ENCODE measurements around the gene MFAP4. TPM values are rescaled to one million over a fixed set of nuclear protein-coding genes. Genes with fewer than 3 reads are reported as not detected.

The MFAP4 gene
- total RNA-seq, 1 donor from 2014 or later, result 37.7 TPM

DNA sequence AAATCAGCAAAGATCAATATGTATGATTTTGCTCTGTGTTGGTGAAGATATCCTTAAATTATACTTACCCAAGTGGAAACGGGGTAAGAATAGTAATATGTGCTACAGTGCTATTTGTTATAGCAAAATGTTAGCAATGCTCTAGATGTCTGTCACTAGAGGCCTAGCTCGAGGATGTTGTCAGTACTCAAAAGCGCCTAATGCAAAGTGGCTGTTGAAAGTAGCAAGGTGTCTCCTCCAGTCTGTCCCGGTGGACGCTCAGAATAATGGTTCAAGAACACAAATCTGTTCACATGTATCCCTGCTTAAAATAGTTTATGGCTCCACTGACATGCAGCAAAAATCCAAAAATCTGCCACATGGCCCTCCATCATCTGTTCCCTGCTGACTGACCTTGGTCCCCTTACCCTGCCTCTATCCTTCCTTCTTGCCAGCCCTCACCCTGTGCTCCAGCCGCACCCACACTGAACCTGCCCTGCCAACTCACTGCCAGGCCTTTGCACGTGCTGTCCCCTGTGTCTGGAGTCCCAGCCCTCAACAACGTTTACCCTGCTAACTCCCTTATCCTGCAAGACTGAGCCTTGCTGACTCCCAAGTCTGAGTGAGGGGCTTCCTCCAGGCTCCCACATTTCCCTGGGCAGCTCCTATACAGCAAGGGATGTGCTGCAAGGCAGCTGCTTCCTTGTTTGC lies 14.5 kb upstream of the MFAP4 start:
- TF ChIP-seq, protein P1, sequence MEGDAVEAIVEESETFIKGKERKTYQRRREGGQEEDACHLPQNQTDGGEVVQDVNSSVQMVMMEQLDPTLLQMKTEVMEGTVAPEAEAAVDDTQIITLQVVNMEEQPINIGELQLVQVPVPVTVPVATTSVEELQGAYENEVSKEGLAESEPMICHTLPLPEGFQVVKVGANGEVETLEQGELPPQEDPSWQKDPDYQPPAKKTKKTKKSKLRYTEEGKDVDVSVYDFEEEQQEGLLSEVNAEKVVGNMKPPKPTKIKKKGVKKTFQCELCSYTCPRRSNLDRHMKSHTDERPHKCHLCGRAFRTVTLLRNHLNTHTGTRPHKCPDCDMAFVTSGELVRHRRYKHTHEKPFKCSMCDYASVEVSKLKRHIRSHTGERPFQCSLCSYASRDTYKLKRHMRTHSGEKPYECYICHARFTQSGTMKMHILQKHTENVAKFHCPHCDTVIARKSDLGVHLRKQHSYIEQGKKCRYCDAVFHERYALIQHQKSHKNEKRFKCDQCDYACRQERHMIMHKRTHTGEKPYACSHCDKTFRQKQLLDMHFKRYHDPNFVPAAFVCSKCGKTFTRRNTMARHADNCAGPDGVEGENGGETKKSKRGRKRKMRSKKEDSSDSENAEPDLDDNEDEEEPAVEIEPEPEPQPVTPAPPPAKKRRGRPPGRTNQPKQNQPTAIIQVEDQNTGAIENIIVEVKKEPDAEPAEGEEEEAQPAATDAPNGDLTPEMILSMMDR (IDR thresholded peaks at IDR 0.05; ENCODE audit: partially characterized antibody, unreplicated experiment), result no peak
- H3K27ac Mint-ChIP-seq (ENCODE audit: unreplicated experiment), result no peak overlapping the region
- no peaks in the 10 kb centered on the region for H3K36me3 Mint-ChIP-seq (ENCODE audit: unreplicated experiment)
- peaks cover 9% of the 10 kb centered on the region for H3K4me1 Mint-ChIP-seq (ENCODE audit: low read depth, unreplicated experiment)
- no peak overlapping the region for H3K4me3 Mint-ChIP-seq (ENCODE audit: unreplicated experiment)
- DNase-seq, result no peak
- H3K27me3 Mint-ChIP-seq (ENCODE audit: unreplicated experiment), result no peaks in the 10 kb centered on the region
- peaks cover 2% of the 10 kb centered on the region for H3K9me3 Mint-ChIP-seq (ENCODE audit: unreplicated experiment)

DNA sequence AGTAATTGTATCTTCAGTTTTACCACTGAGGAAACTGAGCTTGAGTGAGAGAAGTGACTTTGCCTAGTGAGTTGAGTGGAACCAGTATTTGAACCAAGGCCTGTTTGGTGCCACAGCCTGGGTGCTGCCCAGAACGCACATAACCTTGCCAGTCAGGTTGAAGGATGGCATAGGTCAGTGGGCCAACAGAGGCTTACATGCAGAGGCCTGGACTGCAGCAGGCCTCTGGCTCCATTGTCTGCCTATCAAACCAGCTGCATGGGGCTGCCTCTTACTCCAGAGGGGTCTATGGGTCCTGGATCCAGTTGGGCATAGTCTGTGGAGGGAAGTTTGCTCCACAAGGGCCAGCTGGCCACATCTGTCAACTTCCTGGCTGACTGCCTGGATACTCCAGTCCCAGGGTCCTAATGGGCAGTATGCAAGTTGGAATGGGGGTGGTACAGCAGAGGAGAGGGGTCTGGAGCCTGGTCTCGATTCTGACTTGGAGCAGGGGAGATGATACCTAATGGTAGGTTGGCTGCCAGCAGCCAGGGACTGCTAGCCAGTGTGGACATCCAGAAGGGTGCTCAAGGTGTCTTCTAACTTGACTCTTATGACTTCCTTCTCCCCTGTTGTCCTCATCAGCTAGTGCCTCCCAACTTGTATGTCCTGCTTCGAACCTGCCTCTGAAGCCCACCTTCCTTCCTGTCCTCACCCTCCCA lies 12.9 kb upstream of the MFAP4 start:
- TF ChIP-seq, protein P1 (IDR thresholded peaks at IDR 0.05; ENCODE audit: partially characterized antibody, unreplicated experiment), result no peak
- H3K4me1 Mint-ChIP-seq (ENCODE audit: low read depth, unreplicated experiment), result peaks cover 9% of the 10 kb centered on the region
- DNase-seq, result no peak
- peaks cover 2% of the 10 kb centered on the region for H3K9me3 Mint-ChIP-seq (ENCODE audit: unreplicated experiment)
- no peaks in the 10 kb centered on the region for H3K36me3 Mint-ChIP-seq (ENCODE audit: unreplicated experiment)
- H3K4me3 Mint-ChIP-seq (ENCODE audit: unreplicated experiment), result no peak overlapping the region
- H3K27ac Mint-ChIP-seq (ENCODE audit: unreplicated experiment), result no peak overlapping the region
- peaks cover under 1% of the 10 kb centered on the region for H3K27me3 Mint-ChIP-seq (ENCODE audit: unreplicated experiment)

DNA sequence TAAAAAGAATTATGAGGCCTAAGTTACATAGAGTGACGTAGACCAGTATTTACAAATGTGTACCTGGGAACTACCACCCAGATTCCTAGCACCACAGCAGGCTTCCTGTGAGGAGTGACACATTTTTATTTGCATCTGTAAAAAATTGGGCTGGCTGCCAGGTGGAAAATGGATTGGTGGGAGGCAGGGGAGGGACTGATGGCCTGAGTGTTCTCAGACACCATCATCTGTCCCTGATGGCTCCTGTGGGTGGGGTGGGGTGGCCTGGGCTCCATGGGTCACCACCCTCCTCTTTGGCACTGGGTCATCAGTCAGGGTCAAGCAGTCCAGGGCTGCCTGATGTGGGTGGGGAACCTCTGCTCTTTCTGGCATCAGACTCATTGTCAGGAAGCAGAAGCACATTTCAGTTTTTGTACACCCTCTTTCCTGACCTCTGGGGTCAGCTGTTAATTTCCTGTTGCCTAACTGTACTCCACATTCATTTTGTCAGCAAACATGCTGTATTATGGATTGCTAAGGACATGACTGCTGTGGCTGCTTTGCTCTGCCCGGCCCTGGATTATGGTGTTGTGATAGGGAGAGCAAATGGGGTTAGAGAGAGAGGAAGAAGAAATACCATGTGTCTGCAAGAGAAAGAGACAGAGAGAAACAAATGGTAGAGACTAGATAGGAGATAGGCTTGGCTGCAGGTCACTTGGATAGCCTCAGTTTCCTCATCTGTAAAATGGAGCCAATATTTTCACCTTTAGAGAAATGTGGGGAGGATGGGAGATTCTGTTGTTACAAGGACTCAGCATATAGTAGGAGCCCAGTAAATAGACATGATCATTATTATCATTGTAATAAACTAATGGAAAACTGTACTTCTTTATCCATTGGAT lies 11.6 kb upstream of the MFAP4 start:
- Mint-ChIP-seq H3K4me3 (ENCODE audit: unreplicated experiment) (no peak overlapping the region), H3K9me3 (ENCODE audit: unreplicated experiment) (no peaks in the 10 kb centered on the region), H3K27ac (ENCODE audit: unreplicated experiment) (no peak overlapping the region), H3K27me3 (ENCODE audit: unreplicated experiment) (peaks cover 1% of the 10 kb centered on the region), H3K36me3 (ENCODE audit: unreplicated experiment) (no peaks in the 10 kb centered on the region), H3K4me1 (ENCODE audit: low read depth, unreplicated experiment) (peaks cover 9% of the 10 kb centered on the region)
- TF ChIP-seq, protein P1 (IDR thresholded peaks at IDR 0.05; ENCODE audit: partially characterized antibody, unreplicated experiment), result no peak
- no peak for DNase-seq

DNA sequence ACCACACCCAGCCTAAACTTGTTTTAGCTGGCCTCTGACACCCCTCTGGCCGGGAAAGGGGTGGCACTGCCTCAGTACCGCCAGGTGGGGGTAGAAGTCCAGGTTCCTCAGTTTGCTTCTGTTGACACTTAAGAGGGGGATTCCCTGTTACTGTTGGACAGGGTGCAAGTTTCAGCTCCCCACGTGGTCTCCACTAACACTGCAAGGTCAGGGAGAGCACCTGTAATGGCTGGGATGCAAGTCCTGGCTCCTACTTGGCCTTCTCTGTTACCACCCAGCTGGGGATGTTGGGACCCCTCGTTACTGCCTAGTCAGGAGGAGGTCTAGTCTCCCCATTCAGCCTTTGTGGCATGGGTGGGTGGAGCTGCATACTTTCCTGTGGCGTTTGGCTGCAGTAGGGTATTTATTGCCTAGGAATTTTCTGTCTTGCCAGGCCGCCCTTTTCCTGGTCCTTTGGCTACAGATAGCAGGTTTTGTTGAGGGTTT lies 10.6 kb upstream of the MFAP4 start:
- DNase-seq, result no peak
- TF ChIP-seq, protein P1 (IDR thresholded peaks at IDR 0.05; ENCODE audit: partially characterized antibody, unreplicated experiment), result no peak
- Mint-ChIP-seq H3K27ac (ENCODE audit: unreplicated experiment) (no peak overlapping the region), H3K4me1 (ENCODE audit: low read depth, unreplicated experiment) (peaks cover 9% of the 10 kb centered on the region), H3K4me3 (ENCODE audit: unreplicated experiment) (no peak overlapping the region), H3K36me3 (ENCODE audit: unreplicated experiment) (no peaks in the 10 kb centered on the region), H3K27me3 (ENCODE audit: unreplicated experiment) (peaks cover 1% of the 10 kb centered on the region), H3K9me3 (ENCODE audit: unreplicated experiment) (peaks cover 1% of the 10 kb centered on the region)

All from glutamatergic neuron (in vitro differentiated cells).